Panc1 (cell line): ENCODE data around the gene TMEM208. TPM values are rescaled to one million over a fixed set of nuclear protein-coding genes. Genes with fewer than 3 reads are reported as not detected.

Experiments used
- ATAC-seq: fragments of 200-7000 bp; cut with Tn5 transposase; 2 replicates; pipeline ENCODE4 v1.9.1; 2020; ENCODE audit warnings: mild to moderate bottlenecking, moderate library complexity
- BruUV-seq: library from RNA; stranded (reverse); fragments of 400-500 nt; replicated peaks from 2 replicates; lab custom pipeline; 2021; lab: Mats Ljungman, UMichigan
- CTCF ChIA-PET: fragments of 300-600 bp; sonication (Branson Sonifier 250); formaldehyde crosslinking; loops from one replicate; lab custom pipeline; 2022; ENCODE audit warnings: antibody characterized with exemption; lab: Charles Lee
- POLR2A ChIA-PET: fragments of 300-600 bp; sonication (Branson Sonifier 250); formaldehyde crosslinking; loops from one replicate; lab custom pipeline; 2022; ENCODE audit warnings: antibody characterized with exemption; lab: Charles Lee
- DNase-seq: peaks from one replicate; pipeline ENCODE4 v3.0.0-alpha.2; 2010; ENCODE audit warnings: low read depth, low spot score
- H3K27ac ChIP-seq: 2 replicates; pipeline ENCODE4 v1.5.1; 2011; ENCODE audit warnings: mild to moderate bottlenecking, low read length, inconsistent platforms
- H3K27me3 ChIP-seq: fragments of 200-500 bp; sonication (Bioruptor generic); 2 replicates; pipeline ENCODE4 v1.6.0; 2014; ENCODE audit warnings: low read length, inconsistent platforms; ENCODE audit not compliant: control insufficient read depth, insufficient read depth
- H3K36me3 ChIP-seq: fragments of 200-500 bp; sonication (Bioruptor generic); 2 replicates; pipeline ENCODE4 v1.5.1; 2014; ENCODE audit warnings: inconsistent platforms, mild to moderate bottlenecking, low read length, moderate library complexity; ENCODE audit not compliant: control insufficient read depth, insufficient read depth
- H3K4me1 ChIP-seq: 2 replicates; pipeline ENCODE4 v1.5.1; 2011; ENCODE audit warnings: inconsistent platforms, mild to moderate bottlenecking, low read length, moderate library complexity; ENCODE audit not compliant: control insufficient read depth, insufficient read depth
- H3K4me3 ChIP-seq, 2 experiments: 2 replicates each; pipeline ENCODE4 v1.5.1; 2011 to 2012; ENCODE audit warnings: low read depth in 2 of 2, low read length in 2 of 2, mild to moderate bottlenecking in 2 of 2, inconsistent platforms in 1 of 2, moderate library complexity in 1 of 2
- H3K9me3 ChIP-seq: fragments of 200-500 bp; sonication (Bioruptor generic); 2 replicates; pipeline ENCODE4 v1.5.1; 2014; ENCODE audit warnings: low read depth, mild to moderate bottlenecking, inconsistent platforms, low read length, moderate library complexity; ENCODE audit not compliant: control insufficient read depth, insufficient read depth
- POLR2AphosphoS5 ChIP-seq: IDR thresholded peaks from 2 replicates; pipeline ENCODE4 v1.6.1; 2012; ENCODE audit warnings: mild to moderate bottlenecking, low read depth, low read length, moderate library complexity
- SIN3A ChIP-seq: IDR thresholded peaks from 2 replicates; pipeline ENCODE4 v1.6.1; 2012; ENCODE audit warnings: low read depth, mild to moderate bottlenecking, low read length, moderate library complexity, borderline replicate concordance; ENCODE audit not compliant: insufficient read depth
- TCF7L2 ChIP-seq: IDR thresholded peaks from 2 replicates; pipeline ENCODE4 v1.6.1; 2011; ENCODE audit warnings: mild to moderate bottlenecking, low read depth, low read length, inconsistent platforms
- in situ Hi-C: cut with HindIII; loops from 2 replicates; pipeline ENCODE4 v1.10.0; 2016; ENCODE audit warnings: low sequenced_read_pairs, low pct_unique_long_range_greater_than_20kb
- intact Hi-C: fragments of 100-400 bp; cut with micrococcal nuclease; formaldehyde crosslinking; loops from one replicate; pipeline ENCODE4 v1.10.0; 2022; ENCODE audit not compliant: unreplicated experiment
- total RNA-seq: library from RNA; stranded (reverse); gene quantifications from one replicate; pipeline ENCODE4 v1.2.1, GENCODE V29; 2021; ENCODE audit not compliant: unreplicated experiment
- TF ChIP-seq, protein P1 (sequence below), 2 experiments: IDR thresholded peaks; 2 replicates each; pipeline ENCODE4 v1.6.1; 2011 to 2012; ENCODE audit warnings: low read depth in 2 of 2, control low read depth in 1 of 2, low read length in 1 of 2, mild to moderate bottlenecking in 1 of 2, moderate library complexity in 1 of 2; ENCODE audit not compliant: insufficient read depth in 1 of 2
- TF ChIP-seq, protein P2 (sequence below): fragments of 450-650 bp; IDR thresholded peaks from 2 replicates; pipeline ENCODE4 v1.5.1; 2017; ENCODE audit warnings: mild to moderate bottlenecking

The TMEM208 gene
- total RNA-seq, 1 experiment from 2014 or later, result 25.6 TPM

DNA sequence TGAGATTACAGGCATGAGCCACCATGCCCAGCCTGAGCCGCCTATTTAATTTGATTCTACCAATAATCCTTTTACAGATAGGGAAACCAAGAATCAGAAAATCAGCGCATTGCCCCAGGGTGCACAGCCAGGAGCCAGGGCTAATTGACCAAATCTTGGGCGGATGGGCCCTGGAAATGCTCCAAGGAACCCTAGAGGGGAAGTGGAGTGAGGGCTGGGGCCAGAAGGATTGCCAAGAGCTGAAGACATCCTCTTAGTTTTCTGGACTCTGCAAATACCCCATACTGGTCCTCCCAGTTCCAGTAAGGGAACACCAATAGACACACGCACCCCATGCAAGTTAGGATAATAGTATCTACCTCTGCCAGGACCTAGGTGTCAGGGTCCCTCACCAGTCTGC lies 16.6 kb downstream of the TMEM208 start:
- Histone ChIP-seq H3K36me3 (no peaks in the 10 kb centered on the region; the same call in 1 of the 2 replicates), H3K27ac (no peak overlapping the region), H3K4me3 (no peak overlapping the region), H3K27me3 (no peaks in the 10 kb centered on the region), H3K4me1 (peaks cover 12% of the 10 kb centered on the region), H3K9me3 (no peaks in the 10 kb centered on the region)
- no TSS peak for BruUV-seq
- in situ Hi-C loops (no loop called here), intact Hi-C loops (no loop called here)
- DNase-seq (no peak), ATAC-seq (no peak)
- ChIA-PET CTCF (no interaction called here), POLR2A (no interaction called here)
- TF ChIP-seq TCF7L2 (no peak), POLR2AphosphoS5 (no peak), SIN3A (no peak)
- TF ChIP-seq, protein P1, sequence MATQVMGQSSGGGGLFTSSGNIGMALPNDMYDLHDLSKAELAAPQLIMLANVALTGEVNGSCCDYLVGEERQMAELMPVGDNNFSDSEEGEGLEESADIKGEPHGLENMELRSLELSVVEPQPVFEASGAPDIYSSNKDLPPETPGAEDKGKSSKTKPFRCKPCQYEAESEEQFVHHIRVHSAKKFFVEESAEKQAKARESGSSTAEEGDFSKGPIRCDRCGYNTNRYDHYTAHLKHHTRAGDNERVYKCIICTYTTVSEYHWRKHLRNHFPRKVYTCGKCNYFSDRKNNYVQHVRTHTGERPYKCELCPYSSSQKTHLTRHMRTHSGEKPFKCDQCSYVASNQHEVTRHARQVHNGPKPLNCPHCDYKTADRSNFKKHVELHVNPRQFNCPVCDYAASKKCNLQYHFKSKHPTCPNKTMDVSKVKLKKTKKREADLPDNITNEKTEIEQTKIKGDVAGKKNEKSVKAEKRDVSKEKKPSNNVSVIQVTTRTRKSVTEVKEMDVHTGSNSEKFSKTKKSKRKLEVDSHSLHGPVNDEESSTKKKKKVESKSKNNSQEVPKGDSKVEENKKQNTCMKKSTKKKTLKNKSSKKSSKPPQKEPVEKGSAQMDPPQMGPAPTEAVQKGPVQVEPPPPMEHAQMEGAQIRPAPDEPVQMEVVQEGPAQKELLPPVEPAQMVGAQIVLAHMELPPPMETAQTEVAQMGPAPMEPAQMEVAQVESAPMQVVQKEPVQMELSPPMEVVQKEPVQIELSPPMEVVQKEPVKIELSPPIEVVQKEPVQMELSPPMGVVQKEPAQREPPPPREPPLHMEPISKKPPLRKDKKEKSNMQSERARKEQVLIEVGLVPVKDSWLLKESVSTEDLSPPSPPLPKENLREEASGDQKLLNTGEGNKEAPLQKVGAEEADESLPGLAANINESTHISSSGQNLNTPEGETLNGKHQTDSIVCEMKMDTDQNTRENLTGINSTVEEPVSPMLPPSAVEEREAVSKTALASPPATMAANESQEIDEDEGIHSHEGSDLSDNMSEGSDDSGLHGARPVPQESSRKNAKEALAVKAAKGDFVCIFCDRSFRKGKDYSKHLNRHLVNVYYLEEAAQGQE (IDR thresholded peaks at IDR 0.05; ENCODE audit: insufficient read depth in 1 of 2, low read depth in 2 of 2, low read length in 1 of 2), result no peak
- TF ChIP-seq, protein P2, sequence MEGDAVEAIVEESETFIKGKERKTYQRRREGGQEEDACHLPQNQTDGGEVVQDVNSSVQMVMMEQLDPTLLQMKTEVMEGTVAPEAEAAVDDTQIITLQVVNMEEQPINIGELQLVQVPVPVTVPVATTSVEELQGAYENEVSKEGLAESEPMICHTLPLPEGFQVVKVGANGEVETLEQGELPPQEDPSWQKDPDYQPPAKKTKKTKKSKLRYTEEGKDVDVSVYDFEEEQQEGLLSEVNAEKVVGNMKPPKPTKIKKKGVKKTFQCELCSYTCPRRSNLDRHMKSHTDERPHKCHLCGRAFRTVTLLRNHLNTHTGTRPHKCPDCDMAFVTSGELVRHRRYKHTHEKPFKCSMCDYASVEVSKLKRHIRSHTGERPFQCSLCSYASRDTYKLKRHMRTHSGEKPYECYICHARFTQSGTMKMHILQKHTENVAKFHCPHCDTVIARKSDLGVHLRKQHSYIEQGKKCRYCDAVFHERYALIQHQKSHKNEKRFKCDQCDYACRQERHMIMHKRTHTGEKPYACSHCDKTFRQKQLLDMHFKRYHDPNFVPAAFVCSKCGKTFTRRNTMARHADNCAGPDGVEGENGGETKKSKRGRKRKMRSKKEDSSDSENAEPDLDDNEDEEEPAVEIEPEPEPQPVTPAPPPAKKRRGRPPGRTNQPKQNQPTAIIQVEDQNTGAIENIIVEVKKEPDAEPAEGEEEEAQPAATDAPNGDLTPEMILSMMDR, result no peak

DNA sequence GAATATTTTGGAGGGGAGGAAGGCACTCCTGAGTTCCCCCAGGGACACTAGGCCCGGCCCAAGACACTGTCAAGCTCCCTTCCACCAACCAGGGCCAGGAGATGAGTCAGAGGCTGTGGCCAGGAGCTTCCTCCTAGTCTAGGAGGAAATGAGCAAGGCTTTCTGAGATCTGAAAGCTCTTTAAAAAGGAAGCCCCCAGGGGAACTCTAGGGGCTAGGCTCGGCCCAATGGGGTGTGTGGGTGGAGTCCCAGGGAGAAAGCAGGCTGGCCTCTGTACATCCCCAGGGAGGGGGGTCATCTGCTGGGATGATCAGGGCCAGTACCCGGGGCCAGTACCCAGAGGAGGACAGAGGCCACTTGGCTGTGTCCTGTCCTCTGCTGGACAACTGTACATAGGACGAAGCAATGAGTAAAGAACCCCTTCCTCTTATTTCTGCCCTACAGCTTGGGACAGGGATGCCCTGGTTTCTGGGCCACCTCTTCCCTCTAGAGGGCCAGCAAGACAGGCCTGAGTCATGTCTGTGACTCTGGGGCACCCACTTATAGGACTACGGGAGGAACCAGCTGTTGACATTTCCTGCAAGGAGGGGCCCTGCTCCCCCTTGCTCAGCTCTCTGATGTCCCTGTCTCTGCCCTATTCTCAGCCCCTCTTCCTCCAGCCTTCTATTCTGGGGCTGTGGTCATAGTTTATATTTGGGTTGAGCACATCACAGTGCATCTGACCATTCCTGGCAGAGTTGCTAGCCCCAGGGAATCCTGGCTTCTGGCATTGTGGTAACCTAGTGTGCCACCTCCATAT lies 17.7 kb downstream of the TMEM208 start:
- intact Hi-C loops, result no loop called here
- Histone ChIP-seq H3K27ac (no peak overlapping the region), H3K9me3 (no peaks in the 10 kb centered on the region), H3K36me3 (no peaks in the 10 kb centered on the region; the same call in 1 of the 2 replicates), H3K4me3 (no peak overlapping the region), H3K4me1 (peaks cover 12% of the 10 kb centered on the region), H3K27me3 (no peaks in the 10 kb centered on the region)
- ATAC-seq, result no peak
- no peak for DNase-seq
- TF ChIP-seq, protein P1 (IDR thresholded peaks at IDR 0.05; ENCODE audit: insufficient read depth in 1 of 2, low read depth in 2 of 2, low read length in 1 of 2), result no peak
- TF ChIP-seq SIN3A (no peak), TCF7L2 (no peak), POLR2AphosphoS5 (no peak)
- TF ChIP-seq, protein P2, result no peak
- in situ Hi-C loops, result no loop called here
- no TSS peak for BruUV-seq
- POLR2A ChIA-PET, result no interaction called here
- CTCF ChIA-PET, result no interaction called here
